Astrocyte (in vitro differentiated cells and primary cell): ENCODE data around the gene CNTNAP2. TPM values are rescaled to one million over a fixed set of nuclear protein-coding genes. Genes with fewer than 3 reads are reported as not detected.

Experiments used
- DNase-seq: peaks from one replicate; pipeline ENCODE4 v3.0.0-alpha.2; 2010; ENCODE audit warnings: low read depth
- FAIRE-seq: peaks from 2 replicates; lab custom pipeline; 2011; peaks lifted over from hg19 to GRCh38; lab: Jason Lieb, UNC
- H2AFZ ChIP-seq: 2 replicates; pipeline ENCODE4 v1.6.0; 2012; ENCODE audit warnings: low read depth, low read length, inconsistent platforms
- H3K27ac ChIP-seq: 2 replicates; pipeline ENCODE4 v1.5.1; 2011; ENCODE audit warnings: low read depth, low read length, inconsistent platforms
- H3K27me3 ChIP-seq: 2 replicates; pipeline ENCODE4 v1.6.0; 2011; ENCODE audit warnings: low read length, inconsistent platforms; ENCODE audit not compliant: insufficient read depth
- H3K36me3 ChIP-seq: 2 replicates; pipeline ENCODE4 v1.5.1; 2011; ENCODE audit warnings: low read length, inconsistent platforms; ENCODE audit not compliant: insufficient read depth
- H3K4me1 ChIP-seq: 2 replicates; pipeline ENCODE4 v1.5.1; 2011; ENCODE audit warnings: low read length, inconsistent platforms; ENCODE audit not compliant: insufficient read depth
- H3K4me2 ChIP-seq: 2 replicates; pipeline ENCODE4 v1.6.0; 2012; ENCODE audit warnings: low read length, inconsistent platforms
- H3K4me3 ChIP-seq: 2 replicates; pipeline ENCODE4 v1.5.1; 2011; ENCODE audit warnings: low read depth, mild to moderate bottlenecking, low read length, inconsistent platforms; ENCODE audit not compliant: insufficient read depth
- H3K79me2 ChIP-seq: 2 replicates; pipeline ENCODE4 v1.6.0; 2012; ENCODE audit warnings: mild to moderate bottlenecking, low read length, inconsistent platforms; ENCODE audit not compliant: insufficient read depth
- H3K9ac ChIP-seq: 2 replicates; pipeline ENCODE4 v1.6.0; 2012; ENCODE audit warnings: mild to moderate bottlenecking, low read length, inconsistent platforms
- H3K9me3 ChIP-seq: 2 replicates; pipeline ENCODE4 v1.5.1; 2012; ENCODE audit warnings: low read depth, mild to moderate bottlenecking, low read length, inconsistent platforms; ENCODE audit not compliant: insufficient read depth
- H4K20me1 ChIP-seq: 2 replicates; pipeline ENCODE4 v1.6.0; 2012; ENCODE audit warnings: low read length, inconsistent platforms; ENCODE audit not compliant: insufficient read depth
- H3K27ac Mint-ChIP-seq: one replicate; pipeline ENCODE4 v1.8.0; 2021; ENCODE audit warnings: mild to moderate bottlenecking, mixed read lengths; ENCODE audit not compliant: unreplicated experiment
- H3K27me3 Mint-ChIP-seq: one replicate; pipeline ENCODE4 v1.8.0; 2021; ENCODE audit warnings: low read depth, mixed read lengths; ENCODE audit not compliant: unreplicated experiment
- H3K36me3 Mint-ChIP-seq: one replicate; pipeline ENCODE4 v1.8.0; 2021; ENCODE audit warnings: low read depth, mixed read lengths; ENCODE audit not compliant: unreplicated experiment
- H3K4me1 Mint-ChIP-seq: one replicate; pipeline ENCODE4 v1.8.0; 2021; ENCODE audit warnings: low read depth, mixed read lengths; ENCODE audit not compliant: unreplicated experiment
- H3K4me3 Mint-ChIP-seq: one replicate; pipeline ENCODE4 v1.8.0; 2021; ENCODE audit warnings: mild to moderate bottlenecking, moderate library complexity, mixed read lengths; ENCODE audit not compliant: unreplicated experiment
- H3K9me3 Mint-ChIP-seq: one replicate; pipeline ENCODE4 v1.8.0; 2021; ENCODE audit warnings: mild to moderate bottlenecking, mixed read lengths; ENCODE audit not compliant: unreplicated experiment
- CTCF ChIP-seq: IDR thresholded peaks from 2 replicates; pipeline ENCODE4 v1.5.1; 2011; ENCODE audit warnings: low read depth, mild to moderate bottlenecking, inconsistent platforms, low read length, moderate library complexity; ENCODE audit not compliant: insufficient read depth
- EZH2 ChIP-seq: IDR thresholded peaks from 2 replicates; pipeline ENCODE4 v1.6.1; 2012; ENCODE audit warnings: mild to moderate bottlenecking, low read length, inconsistent platforms; ENCODE audit not compliant: insufficient read depth
- total RNA-seq: library from RNA; stranded (reverse); gene quantifications from 2 replicates; pipeline ENCODE4 v1.2.1, GENCODE V29; 2021

Gene CNTNAP2
- total RNA-seq, 1 donor from 2014 or later, result 20.0 TPM

- Histone ChIP-seq H2AFZ (no peak overlapping the region), H3K36me3 (no peaks in the 10 kb centered on the region), H3K27ac (no peak overlapping the region), H3K4me1 (no peaks in the 10 kb centered on the region), H3K4me3 (no peak overlapping the region), H3K4me2 (no peak overlapping the region), H3K79me2 (no peaks in the 10 kb centered on the region), H3K9me3 (peaks cover 7% of the 10 kb centered on the region), H4K20me1 (no peaks in the 10 kb centered on the region), H3K9ac (no peak overlapping the region), H3K27me3 (no peaks in the 10 kb centered on the region)
- DNase-seq (no peak), FAIRE-seq (no peak)
- H3K27me3 Mint-ChIP-seq, result no peaks in the 10 kb centered on the region
- no peaks in the 10 kb centered on the region for H3K9me3 Mint-ChIP-seq
- H3K4me1 Mint-ChIP-seq, result peaks cover 4% of the 10 kb centered on the region
- H3K27ac Mint-ChIP-seq, result no peak overlapping the region
- no peak overlapping the region for H3K4me3 Mint-ChIP-seq
- no peak for TF ChIP-seq CTCF
- H3K36me3 Mint-ChIP-seq, result peaks cover 8% of the 10 kb centered on the region
These were observed 2264.2 kb downstream of the CNTNAP2 start for GRCh38 chr7:148380596-148381419.

- Mint-ChIP-seq H3K9me3 (no peaks in the 10 kb centered on the region), H3K27me3 (no peaks in the 10 kb centered on the region), H3K36me3 (peaks cover 8% of the 10 kb centered on the region), H3K4me1 (peaks cover 4% of the 10 kb centered on the region), H3K4me3 (no peak overlapping the region), H3K27ac (no peak overlapping the region)
- Histone ChIP-seq H3K9ac (no peak overlapping the region), H3K9me3 (peaks cover 7% of the 10 kb centered on the region), H3K4me3 (no peak overlapping the region), H3K27me3 (no peaks in the 10 kb centered on the region), H3K36me3 (no peaks in the 10 kb centered on the region), H3K79me2 (no peaks in the 10 kb centered on the region), H3K27ac (no peak overlapping the region), H3K4me2 (no peak overlapping the region), H3K4me1 (no peaks in the 10 kb centered on the region), H2AFZ (no peak overlapping the region), H4K20me1 (no peaks in the 10 kb centered on the region)
- no peak for FAIRE-seq
- TF ChIP-seq EZH2 (no peak), CTCF (no peak)
- DNase-seq, result no peak
These were observed 2266.0 kb downstream of the CNTNAP2 start for GRCh38 chr7:148382596-148382995.

- no peak overlapping the region for H3K27ac Mint-ChIP-seq
- no peaks in the 10 kb centered on the region for H3K27me3 Mint-ChIP-seq
- Histone ChIP-seq H3K79me2 (no peaks in the 10 kb centered on the region), H3K36me3 (no peaks in the 10 kb centered on the region), H3K9me3 (peaks cover 7% of the 10 kb centered on the region), H3K9ac (no peak overlapping the region), H3K4me2 (no peak overlapping the region), H4K20me1 (no peaks in the 10 kb centered on the region), H3K27ac (no peak overlapping the region), H2AFZ (no peak overlapping the region), H3K4me3 (no peak overlapping the region), H3K4me1 (no peaks in the 10 kb centered on the region), H3K27me3 (no peaks in the 10 kb centered on the region)
- no peak overlapping the region for H3K4me3 Mint-ChIP-seq
- DNase-seq (no peak), FAIRE-seq (no peak)
- peaks cover 8% of the 10 kb centered on the region for H3K36me3 Mint-ChIP-seq
- H3K4me1 Mint-ChIP-seq, result peaks cover 4% of the 10 kb centered on the region
- TF ChIP-seq EZH2 (no peak), CTCF (no peak)
- H3K9me3 Mint-ChIP-seq, result no peaks in the 10 kb centered on the region
These were observed 2267.1 kb downstream of the CNTNAP2 start for GRCh38 chr7:148383651-148384050.
